Breast epithelium (tissue), 4 donors: ENCODE results near the gene SAFB2. TPM values are rescaled to one million over a fixed set of nuclear protein-coding genes. Genes with fewer than 3 reads are reported as not detected.
A peak's percentile ranks its signal among the peaks of the same experiment; 100 is the strongest.
"Not testable (repeated sequence)": the region's sequence is repeated elsewhere in the genome, so short reads cannot be mapped to it uniquely, and the experiment has no call there.

Experiments used
- DNase-seq, 2 donors: peaks; one replicate each; pipeline ENCODE4 v3.0.0-alpha.2; 2019; ENCODE audit warnings: low spot score in 2 of 2
- H3K27ac ChIP-seq, 2 donors: fragments of 200-600 bp; sonication (generic) in 1 of 2; one replicate each; pipeline ENCODE4 v1.5.1; 2016 to 2019; ENCODE audit warnings: mild to moderate bottlenecking in 1 of 2
- H3K27me3 ChIP-seq, 2 donors: fragments of 200-600 bp; sonication (generic) in 1 of 2; one replicate each; pipeline versions ENCODE4 v1.5.1 to v1.6.0; 2017 to 2019; ENCODE audit warnings: control low read depth in 1 of 2, mild to moderate bottlenecking in 1 of 2
- H3K36me3 ChIP-seq: fragments of 200-600 bp; one replicate; pipeline ENCODE4 v1.5.1; 2019
- H3K4me1 ChIP-seq, 2 donors: fragments of 200-600 bp; sonication (generic); one replicate each; pipeline ENCODE4 v1.5.1; 2016 to 2019; ENCODE audit warnings: control low read depth in 1 of 2
- H3K4me3 ChIP-seq, 3 donors: fragments of 200-600 bp; sonication (generic); 1 replicate in 2 of 3; 2 replicates in 1 of 3; pipeline ENCODE4 v1.5.1; 2016 to 2019; ENCODE audit warnings: mild to moderate bottlenecking in 3 of 3, moderate library complexity in 2 of 3
- H3K9me3 ChIP-seq, 2 donors: fragments of 200-600 bp; sonication (generic) in 1 of 2; one replicate each; pipeline ENCODE4 v1.5.1; 2016 to 2019; ENCODE audit warnings: control low read depth in 1 of 2
- CTCF ChIP-seq, 3 donors: fragments of 450-650 bp; IDR thresholded peaks; one replicate each; pipeline ENCODE4 v1.5.1; 2016 to 2017; ENCODE audit warnings: antibody characterized with exemption in 3 of 3, mild to moderate bottlenecking in 3 of 3, moderate library complexity in 3 of 3
- POLR2A ChIP-seq: fragments of 450-650 bp; IDR thresholded peaks from one replicate; pipeline ENCODE4 v1.6.1; 2016; ENCODE audit warnings: antibody characterized with exemption, mild to moderate bottlenecking, moderate library complexity
- POLR2AphosphoS5 ChIP-seq, 3 donors: sonication (generic); formaldehyde crosslinking; IDR thresholded peaks; one replicate each; pipeline ENCODE4 v1.6.1; 2017; ENCODE audit warnings: antibody characterized with exemption in 3 of 3
- intact Hi-C: fragments of 100-400 bp; cut with DNase I; formaldehyde crosslinking; loops from one replicate; pipeline ENCODE4 v1.15.1; 2023; ENCODE audit warnings: low total_unique reads
- total RNA-seq, 3 donors: library from RNA; depleted of rRNA; stranded (reverse); fragments of >200 nt; gene quantifications; one replicate each; pipeline ENCODE4 v1.1.0, GENCODE V29; 2016

SAFB2 gene
- total RNA-seq, 3 donors from 2014 or later: 46.4 to 68.8 (median 62.1) TPM

GRCh38 chr19:5609881-5610448 lies 12.6 kb downstream of the SAFB2 start:
- Histone ChIP-seq H3K4me3 (no peak overlapping the region), H3K27ac (no peak overlapping the region), H3K4me1 (no peaks in the 10 kb centered on the region), H3K9me3 (no peaks in the 10 kb centered on the region), H3K27me3 (no peaks in the 10 kb centered on the region), H3K36me3 (peaks cover 8% of the 10 kb centered on the region)
- intact Hi-C loops: no loop called here
- no peak for TF ChIP-seq CTCF (IDR thresholded peaks at IDR 0.05)
- no peak for TF ChIP-seq POLR2AphosphoS5 (IDR thresholded peaks at IDR 0.05)
- TF ChIP-seq POLR2A: no peak
- DNase-seq: no peak

GRCh38 chr19:5608766-5609165 lies 13.8 kb downstream of the SAFB2 start:
- H3K4me1 ChIP-seq, H3K27me3 ChIP-seq, DNase-seq, intact Hi-C loops, H3K9me3 ChIP-seq, H3K4me3 ChIP-seq: not testable (repeated sequence)
- Histone ChIP-seq H3K27ac (peak overlapping the region in 1 of 2 donors; percentile 76), H3K36me3 (peaks cover 14% of the 10 kb centered on the region)

- Histone ChIP-seq H3K4me3 (no peak overlapping the region), H3K4me1 (no peaks in the 10 kb centered on the region), H3K27ac (peak overlapping the region in 1 of 2 donors; percentile 76), H3K9me3 (no peaks in the 10 kb centered on the region), H3K27me3 (no peaks in the 10 kb centered on the region), H3K36me3 (peaks cover 14% of the 10 kb centered on the region)
- no peak for DNase-seq
- intact Hi-C loops: no loop called here
- no peak for TF ChIP-seq CTCF (IDR thresholded peaks at IDR 0.05)
- TF ChIP-seq POLR2A: no peak
- TF ChIP-seq POLR2AphosphoS5 (IDR thresholded peaks at IDR 0.05): no peak
Measured at GRCh38 chr19:5608291-5608690, 14.3 kb downstream of the SAFB2 start.

- Histone ChIP-seq H3K27ac (peak overlapping the region in 1 of 2 donors; percentile 32), H3K4me3 (no peak overlapping the region), H3K27me3 (no peaks in the 10 kb centered on the region), H3K4me1 (no peaks in the 10 kb centered on the region), H3K9me3 (no peaks in the 10 kb centered on the region), H3K36me3 (peaks cover 14% of the 10 kb centered on the region)
- intact Hi-C loops: no loop called here
- no peak for DNase-seq
- TF ChIP-seq CTCF (IDR thresholded peaks at IDR 0.05) (no peak), POLR2AphosphoS5 (IDR thresholded peaks at IDR 0.05) (no peak)
Measured at GRCh38 chr19:5607318-5608275, 15.0 kb downstream of the SAFB2 start.

GRCh38 chr19:5605362-5605761 lies 17.2 kb downstream of the SAFB2 start:
- peaks cover 14% of the 10 kb centered on the region for H3K36me3 ChIP-seq
- no peak overlapping the region for H3K27ac ChIP-seq
- H3K4me3 ChIP-seq: no peak overlapping the region
- no peak for TF ChIP-seq POLR2A
- DNase-seq: no peak
- H3K27me3 ChIP-seq: no peaks in the 10 kb centered on the region
- intact Hi-C loops: no loop called here
- H3K4me1 ChIP-seq: no peaks in the 10 kb centered on the region
- H3K9me3 ChIP-seq: no peaks in the 10 kb centered on the region

- no peaks in the 10 kb centered on the region for H3K4me1 ChIP-seq
- H3K27me3 ChIP-seq: no peaks in the 10 kb centered on the region
- TF ChIP-seq POLR2A (no peak), POLR2AphosphoS5 (IDR thresholded peaks at IDR 0.05) (no peak), CTCF (IDR thresholded peaks at IDR 0.05) (no peak)
- H3K36me3 ChIP-seq: peaks cover 16% of the 10 kb centered on the region
- no peak for DNase-seq
- intact Hi-C loops: no loop called here
- H3K27ac ChIP-seq: no peak overlapping the region
- H3K9me3 ChIP-seq: no peaks in the 10 kb centered on the region
- no peak overlapping the region for H3K4me3 ChIP-seq
Measured at GRCh38 chr19:5603626-5604025, 18.9 kb downstream of the SAFB2 start.
